Gastroesophageal sphincter (tissue), 4 donors: ENCODE results near the gene XIST. TPM values are rescaled to one million over a fixed set of nuclear protein-coding genes. Genes with fewer than 3 reads are reported as not detected.
"Not testable (repeated sequence)": the region's sequence is repeated elsewhere in the genome, so short reads cannot be mapped to it uniquely, and the experiment has no call there.

Experiments
- ATAC-seq: fragments of 150-250 bp; one replicate; pipeline ENCODE4 v1.9.1; 2016; ENCODE audit warnings: mild to moderate bottlenecking, moderate library complexity
- H3K27ac ChIP-seq, 4 donors: fragments of 200-600 bp; sonication (generic) in 3 of 4; 1 replicate in 3 of 4; 2 replicates in 1 of 4; pipeline ENCODE4 v1.5.1; 2016 to 2019
- H3K27me3 ChIP-seq: fragments of 200-600 bp; sonication (generic); one replicate; pipeline ENCODE4 v1.5.1; 2019
- H3K36me3 ChIP-seq, 2 donors: fragments of 200-600 bp; sonication (generic); one replicate each; pipeline ENCODE4 v1.5.1; 2019; ENCODE audit warnings: control low read depth in 1 of 2
- H3K4me1 ChIP-seq, 3 donors: fragments of 200-600 bp; sonication (generic); 1 replicate in 2 of 3; 2 replicates in 1 of 3; pipeline ENCODE4 v1.5.1; 2016 to 2019; ENCODE audit warnings: control low read depth in 2 of 3
- H3K4me3 ChIP-seq, 2 donors: fragments of 200-600 bp; sonication (generic); one replicate each; pipeline ENCODE4 v1.5.1; 2019; ENCODE audit warnings: mild to moderate bottlenecking in 1 of 2, moderate library complexity in 1 of 2
- H3K9me3 ChIP-seq, 3 donors: fragments of 200-600 bp; sonication (generic); one replicate each; pipeline ENCODE4 v1.5.1; 2017 to 2019; ENCODE audit warnings: control low read depth in 2 of 3
- EP300 ChIP-seq: sonication (generic); formaldehyde crosslinking; IDR thresholded peaks from one replicate; pipeline ENCODE4 v1.6.1; 2017; ENCODE audit warnings: antibody characterized with exemption, mild to moderate bottlenecking
- POLR2A ChIP-seq, 2 donors: fragments of 450-650 bp; IDR thresholded peaks; one replicate each; pipeline ENCODE4 v1.6.1; 2017; ENCODE audit warnings: antibody characterized with exemption in 2 of 2, mild to moderate bottlenecking in 2 of 2, moderate library complexity in 1 of 2
- POLR2AphosphoS5 ChIP-seq: sonication (generic); formaldehyde crosslinking; IDR thresholded peaks from one replicate; pipeline ENCODE4 v1.6.1; 2017; ENCODE audit warnings: antibody characterized with exemption
- WGBS, 2 donors: methylation state at CpG; one replicate each; pipeline ENCODE4 v1.1.5; 2018; ENCODE audit warnings: low coverage in 1 of 2; 5-methylcytosine and 5-hydroxymethylcytosine counted together
- total RNA-seq, 4 donors: library from RNA; depleted of rRNA; stranded (reverse); fragments of >200 nt; gene quantifications; one replicate each; pipeline ENCODE4 v1.1.0, GENCODE V29; 2016
- TF ChIP-seq, protein P1 (sequence below), 4 experiments: fragments of 200-600 bp in 2 of 4; fragments of 450-650 bp in 2 of 4; sonication (generic) in 1 of 4; IDR thresholded peaks; one replicate each; pipeline ENCODE4 v1.5.1; 2017 to 2019; ENCODE audit warnings: antibody characterized with exemption in 4 of 4, mild to moderate bottlenecking in 2 of 4, moderate library complexity in 2 of 4

XIST gene
- total RNA-seq, 4 donors from 2014 or later: 1.2 to 103 (median 27.4) TPM

DNA sequence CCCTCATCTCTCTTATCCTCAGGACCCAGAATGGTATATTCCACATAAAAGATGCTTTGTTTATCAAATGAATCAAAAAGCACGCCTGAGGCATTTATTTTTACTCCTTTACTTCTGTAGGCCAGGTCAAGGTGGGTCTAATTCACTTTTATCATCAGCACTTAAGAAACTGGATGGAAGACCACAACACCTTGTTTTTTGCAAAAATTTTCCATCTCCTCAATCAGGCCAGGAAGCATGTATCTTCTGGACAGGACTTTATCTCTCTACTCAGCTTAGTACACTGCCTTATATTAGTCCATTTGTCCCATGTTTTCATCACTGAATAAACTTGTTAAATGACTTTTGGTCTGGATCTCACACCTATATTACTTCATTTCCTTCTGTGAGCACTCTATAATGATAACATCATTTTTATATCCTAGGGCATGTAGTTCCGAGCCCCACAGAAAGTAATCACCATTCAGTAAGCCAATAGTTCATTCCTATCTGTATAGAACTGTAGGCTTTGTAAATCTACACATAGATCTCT lies 29.0 kb downstream of the XIST start:
- H3K27me3 ChIP-seq: no peaks in the 10 kb centered on the region
- H3K36me3 ChIP-seq: no peaks in the 10 kb centered on the region
- TF ChIP-seq POLR2A (IDR thresholded peaks at IDR 0.05): no peak
- no peak for TF ChIP-seq EP300
- TF ChIP-seq POLR2AphosphoS5: no peak
- TF ChIP-seq, protein P1, sequence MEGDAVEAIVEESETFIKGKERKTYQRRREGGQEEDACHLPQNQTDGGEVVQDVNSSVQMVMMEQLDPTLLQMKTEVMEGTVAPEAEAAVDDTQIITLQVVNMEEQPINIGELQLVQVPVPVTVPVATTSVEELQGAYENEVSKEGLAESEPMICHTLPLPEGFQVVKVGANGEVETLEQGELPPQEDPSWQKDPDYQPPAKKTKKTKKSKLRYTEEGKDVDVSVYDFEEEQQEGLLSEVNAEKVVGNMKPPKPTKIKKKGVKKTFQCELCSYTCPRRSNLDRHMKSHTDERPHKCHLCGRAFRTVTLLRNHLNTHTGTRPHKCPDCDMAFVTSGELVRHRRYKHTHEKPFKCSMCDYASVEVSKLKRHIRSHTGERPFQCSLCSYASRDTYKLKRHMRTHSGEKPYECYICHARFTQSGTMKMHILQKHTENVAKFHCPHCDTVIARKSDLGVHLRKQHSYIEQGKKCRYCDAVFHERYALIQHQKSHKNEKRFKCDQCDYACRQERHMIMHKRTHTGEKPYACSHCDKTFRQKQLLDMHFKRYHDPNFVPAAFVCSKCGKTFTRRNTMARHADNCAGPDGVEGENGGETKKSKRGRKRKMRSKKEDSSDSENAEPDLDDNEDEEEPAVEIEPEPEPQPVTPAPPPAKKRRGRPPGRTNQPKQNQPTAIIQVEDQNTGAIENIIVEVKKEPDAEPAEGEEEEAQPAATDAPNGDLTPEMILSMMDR (IDR thresholded peaks at IDR 0.05): no peak
- H3K9me3 ChIP-seq: no peaks in the 10 kb centered on the region
- no peak for ATAC-seq
- no peaks in the 10 kb centered on the region for H3K4me1 ChIP-seq
- no peak overlapping the region for H3K27ac ChIP-seq
- no peak overlapping the region for H3K4me3 ChIP-seq
- WGBS, 2 donors: 68 to 83% methylated on average over 2 of the region's 2 CpGs

- no peaks in the 10 kb centered on the region for H3K36me3 ChIP-seq
- no peak for TF ChIP-seq POLR2AphosphoS5
- no peak for ATAC-seq
- no peak overlapping the region for H3K4me3 ChIP-seq
- 37 to 83% methylated on average over 4 of the region's 4 CpGs for WGBS, 2 donors
- no peaks in the 10 kb centered on the region for H3K4me1 ChIP-seq
- H3K9me3 ChIP-seq: no peaks in the 10 kb centered on the region
- no peaks in the 10 kb centered on the region for H3K27me3 ChIP-seq
- no peak overlapping the region for H3K27ac ChIP-seq
Measured at GRCh38 chrX:73822775-73823174, 29.7 kb downstream of the XIST start.

GRCh38 chrX:73821921-73822559 lies 30.5 kb downstream of the XIST start:
- no peaks in the 10 kb centered on the region for H3K9me3 ChIP-seq
- WGBS, 2 donors: 82 to 94% methylated on average over 2 to 3 of the region's 4 CpGs
- no peaks in the 10 kb centered on the region for H3K27me3 ChIP-seq
- H3K4me1 ChIP-seq: no peaks in the 10 kb centered on the region
- H3K27ac ChIP-seq: no peak overlapping the region
- H3K36me3 ChIP-seq: no peaks in the 10 kb centered on the region
- ATAC-seq: no peak
- TF ChIP-seq, protein P1 (IDR thresholded peaks at IDR 0.05): no peak
- TF ChIP-seq POLR2A (IDR thresholded peaks at IDR 0.05) (no peak), POLR2AphosphoS5 (no peak), EP300 (no peak)
- no peak overlapping the region for H3K4me3 ChIP-seq

DNA sequence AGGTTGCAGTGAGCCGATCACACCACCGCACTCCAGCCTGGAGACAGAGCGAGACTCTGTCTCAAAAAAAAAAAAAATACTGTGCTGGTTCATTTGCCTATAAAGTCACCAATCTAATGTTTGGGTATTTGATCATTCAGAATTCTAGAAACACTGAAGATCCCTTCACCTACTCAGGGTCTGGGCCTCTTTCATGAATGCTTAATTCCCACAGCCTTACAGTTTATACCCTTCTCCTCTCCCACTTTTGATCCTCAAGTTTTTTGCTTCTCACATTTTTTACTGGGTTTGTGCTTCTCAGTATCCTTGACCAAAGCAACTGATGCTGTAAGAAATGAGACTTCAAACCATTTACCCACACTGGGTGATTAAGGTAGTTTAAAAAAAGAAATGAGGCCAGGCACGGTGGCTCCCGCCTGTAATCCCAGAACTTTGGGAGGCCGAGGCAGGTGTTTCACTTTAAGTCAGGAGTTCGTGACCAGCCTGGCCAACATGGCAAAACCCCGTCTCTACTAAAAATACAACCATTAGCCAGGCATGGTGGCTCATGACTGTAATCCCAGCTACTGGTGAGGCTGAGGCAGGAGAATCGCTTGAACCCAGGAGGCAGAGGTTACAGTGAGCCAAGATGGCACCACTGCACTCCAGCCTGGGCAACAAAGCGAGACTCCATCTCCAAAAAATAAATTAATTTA lies 32.5 kb downstream of the XIST start:
- not testable (repeated sequence) for ATAC-seq, H3K4me1 ChIP-seq, H3K4me3 ChIP-seq, H3K9me3 ChIP-seq, H3K27ac ChIP-seq, H3K36me3 ChIP-seq, H3K27me3 ChIP-seq
- WGBS, 2 donors: 95 to 100% methylated on average over 1 to 8 of the region's 10 CpGs

DNA sequence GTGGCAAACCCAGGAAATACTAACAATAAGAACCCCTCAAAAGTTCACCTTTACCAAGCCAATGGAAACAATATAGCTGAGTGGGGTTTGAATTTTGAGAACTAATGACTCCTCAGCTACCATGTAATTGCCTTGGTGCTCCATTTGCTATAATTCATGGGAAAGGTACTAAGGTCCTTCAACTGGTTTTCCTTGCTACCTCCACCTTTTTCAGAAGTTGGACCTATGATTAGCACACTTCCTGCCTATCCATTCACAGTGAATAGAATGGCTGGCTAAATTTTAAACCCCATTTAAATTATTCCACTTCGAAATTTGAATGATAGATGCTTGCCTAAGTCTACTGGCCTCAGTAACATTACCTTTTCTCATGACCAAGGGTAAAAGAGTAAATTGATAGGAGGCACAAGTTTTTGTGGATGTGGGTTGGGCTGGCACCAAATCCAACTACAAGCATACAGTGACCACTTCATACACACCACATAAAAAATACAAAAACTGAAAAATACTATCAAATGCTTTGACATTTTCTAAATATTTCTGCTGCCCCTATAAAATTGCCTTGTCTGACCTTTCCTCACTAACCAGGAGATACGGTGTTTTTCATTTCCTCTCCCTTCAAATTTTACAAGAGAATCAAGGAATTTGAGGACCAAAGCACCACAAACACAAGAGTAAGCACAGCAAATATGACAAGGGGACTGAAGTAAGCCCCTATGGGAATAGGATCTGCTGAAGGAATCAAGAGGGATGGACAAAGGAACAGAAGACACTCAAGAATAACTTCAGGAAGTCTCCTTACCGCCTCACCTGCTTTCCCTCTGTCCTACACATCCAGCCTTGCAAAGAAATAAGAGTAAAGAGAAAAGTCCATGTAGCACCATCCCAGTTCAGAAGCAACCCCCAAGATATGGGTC lies 34.1 kb downstream of the XIST start:
- H3K27ac ChIP-seq: no peak overlapping the region
- TF ChIP-seq EP300 (no peak), POLR2AphosphoS5 (no peak), POLR2A (IDR thresholded peaks at IDR 0.05) (no peak)
- TF ChIP-seq, protein P1 (IDR thresholded peaks at IDR 0.05): no peak
- H3K9me3 ChIP-seq: no peaks in the 10 kb centered on the region

More for the DNA sequence above, 34.1 kb downstream of the XIST start:
- no peak overlapping the region for H3K4me3 ChIP-seq
- H3K4me1 ChIP-seq: no peaks in the 10 kb centered on the region
- 72 to 76% methylated on average over 2 of the region's 3 CpGs for WGBS, 2 donors
- no peaks in the 10 kb centered on the region for H3K27me3 ChIP-seq
- no peaks in the 10 kb centered on the region for H3K36me3 ChIP-seq
- ATAC-seq: no peak
